Ishikawa (cell line): ENCODE results near the gene BCAT1.

Source experiments
- CEBPB ChIP-seq: IDR thresholded peaks from 2 replicates; pipeline ENCODE4 v1.6.1; 2012
- CREB1 ChIP-seq: IDR thresholded peaks from 2 replicates; pipeline ENCODE4 v1.6.1; 2012; ENCODE audit warnings: low read depth

DNA sequence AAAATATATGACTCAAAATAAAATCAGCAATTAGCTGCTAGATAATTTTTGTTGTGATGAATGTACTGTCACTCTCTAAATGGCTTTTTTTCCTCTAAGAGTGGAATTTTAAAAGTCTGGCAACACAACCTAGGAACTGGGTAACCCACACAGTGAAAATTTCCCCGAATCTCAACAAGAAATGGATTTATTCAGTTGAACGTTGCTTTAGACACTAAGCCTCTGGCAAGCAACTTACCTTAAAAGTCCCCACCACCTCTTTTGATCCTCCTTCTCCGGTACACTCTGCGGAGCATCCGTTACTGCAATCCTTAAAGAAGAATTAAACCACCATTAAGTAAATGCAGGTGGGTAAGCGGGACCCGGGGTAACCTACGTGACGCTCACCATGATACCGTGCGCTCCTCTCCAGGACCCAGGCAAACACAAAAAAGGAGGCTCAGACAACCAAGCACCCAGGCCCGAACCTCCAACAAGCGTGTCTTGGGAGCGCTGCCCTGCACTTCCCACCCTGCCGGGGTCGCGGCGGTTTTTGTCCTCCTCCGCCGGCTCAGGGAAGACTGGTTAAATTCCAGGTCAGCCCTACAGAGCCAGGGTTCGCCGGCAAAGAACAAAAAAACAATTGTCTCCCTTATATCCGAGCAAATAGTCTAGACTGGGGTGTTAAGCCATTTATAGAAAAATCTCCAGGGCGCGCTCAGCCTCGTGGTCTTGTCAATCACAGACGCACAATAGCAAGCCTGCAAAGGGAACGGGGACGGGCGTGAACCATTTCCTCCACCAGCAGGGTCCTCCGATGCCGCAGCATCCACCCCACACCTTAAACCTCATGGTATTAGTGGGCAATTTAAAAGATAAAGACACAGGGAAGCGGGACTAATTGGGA is 47.1 kb downstream of the BCAT1 start:
- TF ChIP-seq CEBPB = no peak
- no peak for TF ChIP-seq CREB1
